Measurements from ENCODE around the gene CCN2. TPM values are rescaled to one million over a fixed set of nuclear protein-coding genes. Genes with fewer than 3 reads are reported as not detected.

CCN2 gene
- total and polyA plus RNA-seq, 2 donors (not counting 1 experiment from before 2014, with no cell fraction given): 22.8 to 216 TPM

DNA sequence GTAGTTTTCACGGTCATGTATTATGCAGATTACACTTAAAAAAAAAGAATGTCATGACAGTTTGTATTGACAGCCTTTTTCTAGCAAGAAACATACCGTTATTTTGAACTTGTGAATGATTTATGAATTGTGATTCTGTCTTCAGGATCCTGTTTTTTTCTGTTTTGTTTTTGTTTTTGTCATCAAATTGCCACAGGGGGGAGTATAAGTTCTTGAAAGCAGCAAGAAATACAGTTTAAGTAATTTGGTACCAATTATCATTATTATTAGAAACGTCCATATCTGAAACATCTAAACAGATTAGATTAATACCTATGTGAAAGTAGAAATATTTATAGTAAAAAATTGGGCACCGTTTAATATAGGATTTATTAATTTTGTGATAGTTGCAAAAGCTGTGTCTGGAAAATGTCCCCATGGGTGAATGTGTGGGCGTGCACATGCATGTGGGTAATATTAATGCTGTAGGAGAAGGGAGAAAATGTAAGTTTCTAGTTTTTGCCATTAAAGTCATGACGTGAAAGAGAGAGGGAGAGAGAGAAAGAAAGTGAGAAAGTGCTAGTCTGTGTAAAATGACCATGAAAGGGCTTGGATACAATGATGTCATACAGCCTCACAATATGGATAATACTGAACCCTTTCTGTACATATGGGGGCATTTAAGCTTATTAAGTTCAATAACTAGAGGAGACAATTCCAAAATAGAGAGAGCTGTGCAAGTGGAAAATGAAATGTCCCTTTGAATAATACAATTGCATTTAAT lies 9.4 kb upstream of the CCN2 start:
- Histone ChIP-seq H3K4me3 (replicated peaks in 1 of 4; ENCODE audit: control extremely low read depth in 1 of 4, insufficient read depth in 1 of 4, low read depth in 3 of 4, low read length in 4 of 4) (no peak overlapping the region), H3K4me2 (ENCODE audit: extremely low read depth, insufficient read depth, low read length) (no peak overlapping the region), H3K79me2 (ENCODE audit: control insufficient read depth, insufficient read depth, low read length) (no peaks in the 10 kb centered on the region), H3K27ac (ENCODE audit: insufficient read depth, low read length) (no peak overlapping the region), H2AFZ (ENCODE audit: low read length) (no peak overlapping the region), H3K9me3 (ENCODE audit: control insufficient read depth, insufficient read depth, low read depth, low read length) (no peaks in the 10 kb centered on the region), H4K20me1 (ENCODE audit: control insufficient read depth, extremely low read depth, insufficient read depth, low read length) (no peaks in the 10 kb centered on the region), H3K9ac (ENCODE audit: insufficient read depth, low read length) (no peak overlapping the region), H3K4me1 (ENCODE audit: control insufficient read depth, extremely low read depth, insufficient read depth, low read length) (no peaks in the 10 kb centered on the region), H3K36me3 (ENCODE audit: control insufficient read depth, insufficient read depth, low read length) (no peaks in the 10 kb centered on the region), H3K27me3 (ENCODE audit: control insufficient read depth, insufficient read depth, low read length) (no peaks in the 10 kb centered on the region)
- peak in 1 of 2 donors; percentile 72 for DNase-seq (ENCODE audit: low read depth in 2 of 2)
- TF ChIP-seq, protein P1, sequence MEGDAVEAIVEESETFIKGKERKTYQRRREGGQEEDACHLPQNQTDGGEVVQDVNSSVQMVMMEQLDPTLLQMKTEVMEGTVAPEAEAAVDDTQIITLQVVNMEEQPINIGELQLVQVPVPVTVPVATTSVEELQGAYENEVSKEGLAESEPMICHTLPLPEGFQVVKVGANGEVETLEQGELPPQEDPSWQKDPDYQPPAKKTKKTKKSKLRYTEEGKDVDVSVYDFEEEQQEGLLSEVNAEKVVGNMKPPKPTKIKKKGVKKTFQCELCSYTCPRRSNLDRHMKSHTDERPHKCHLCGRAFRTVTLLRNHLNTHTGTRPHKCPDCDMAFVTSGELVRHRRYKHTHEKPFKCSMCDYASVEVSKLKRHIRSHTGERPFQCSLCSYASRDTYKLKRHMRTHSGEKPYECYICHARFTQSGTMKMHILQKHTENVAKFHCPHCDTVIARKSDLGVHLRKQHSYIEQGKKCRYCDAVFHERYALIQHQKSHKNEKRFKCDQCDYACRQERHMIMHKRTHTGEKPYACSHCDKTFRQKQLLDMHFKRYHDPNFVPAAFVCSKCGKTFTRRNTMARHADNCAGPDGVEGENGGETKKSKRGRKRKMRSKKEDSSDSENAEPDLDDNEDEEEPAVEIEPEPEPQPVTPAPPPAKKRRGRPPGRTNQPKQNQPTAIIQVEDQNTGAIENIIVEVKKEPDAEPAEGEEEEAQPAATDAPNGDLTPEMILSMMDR (conservative IDR thresholded peaks at IDR 0.05 in 1 of 2, IDR thresholded peaks at IDR 0.05 in 1 of 2; ENCODE audit: low read depth in 1 of 2, low read length in 2 of 2): peak in 1 of 2 donors; percentile 33
- no peak for TF ChIP-seq EZH2 (IDR thresholded peaks at IDR 0.05; ENCODE audit: low read length, missing control alignments)

DNA sequence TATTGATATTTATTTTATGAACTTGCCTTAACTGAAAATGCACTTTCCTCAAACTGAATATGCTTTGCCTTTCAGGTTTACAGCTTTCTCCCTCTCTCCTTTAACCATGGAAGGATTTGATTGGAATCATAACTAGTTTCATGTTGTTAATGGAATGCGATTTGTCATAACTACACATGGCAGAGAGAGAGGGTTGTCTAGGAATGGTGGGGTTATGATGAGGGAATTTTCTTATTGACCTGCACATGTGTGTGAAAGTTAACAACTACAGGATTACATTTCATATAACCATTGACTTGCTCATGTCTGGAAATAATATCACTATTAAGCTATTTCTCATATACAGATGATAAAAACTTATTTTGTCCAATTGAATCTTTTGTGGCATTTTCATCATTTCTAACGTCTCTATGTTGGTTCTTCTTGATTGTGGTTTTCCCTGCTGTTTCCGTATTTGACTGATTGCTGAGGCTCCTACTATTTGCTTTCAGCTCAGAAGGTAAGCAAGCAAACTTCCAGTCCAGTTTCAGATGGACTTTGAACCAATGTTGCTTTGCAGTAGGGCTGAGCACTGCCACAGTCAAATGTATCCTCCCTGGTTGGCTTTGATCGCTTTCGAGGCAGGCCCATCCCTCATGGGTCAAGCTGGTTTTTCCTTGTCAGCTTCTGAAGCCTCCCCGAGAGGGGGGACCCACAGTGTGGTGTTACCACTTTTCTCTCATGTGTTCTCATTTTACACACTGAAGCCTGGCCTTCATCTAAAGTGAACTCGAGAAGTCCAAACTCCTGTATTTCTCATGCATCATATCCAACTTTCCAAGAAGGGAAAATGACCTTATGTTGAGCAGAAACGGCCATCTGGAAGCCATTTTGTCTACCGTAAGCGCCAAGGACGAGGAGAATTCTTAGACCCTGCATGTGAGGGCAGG lies 7.6 kb upstream of the CCN2 start:
- no peaks in the 10 kb centered on the region for H3K36me3 ChIP-seq (ENCODE audit: control insufficient read depth, insufficient read depth, low read length)
- H3K9me3 ChIP-seq (ENCODE audit: control insufficient read depth, insufficient read depth, low read depth, low read length): no peaks in the 10 kb centered on the region
- no peak overlapping the region for H3K4me2 ChIP-seq (ENCODE audit: extremely low read depth, insufficient read depth, low read length)
- no peaks in the 10 kb centered on the region for H3K27me3 ChIP-seq (ENCODE audit: control insufficient read depth, insufficient read depth, low read length)
- H3K4me1 ChIP-seq (ENCODE audit: control insufficient read depth, extremely low read depth, insufficient read depth, low read length): peaks cover 9% of the 10 kb centered on the region
- H3K4me3 ChIP-seq (replicated peaks in 1 of 4; ENCODE audit: control extremely low read depth in 1 of 4, insufficient read depth in 1 of 4, low read depth in 3 of 4, low read length in 4 of 4): no peak overlapping the region
- no peak overlapping the region for H2AFZ ChIP-seq (ENCODE audit: low read length)
- H4K20me1 ChIP-seq (ENCODE audit: control insufficient read depth, extremely low read depth, insufficient read depth, low read length): no peaks in the 10 kb centered on the region
- peak in 1 of 2 donors; percentile 40 for DNase-seq (ENCODE audit: low read depth in 2 of 2)
- TF ChIP-seq EZH2 (IDR thresholded peaks at IDR 0.05; ENCODE audit: low read length, missing control alignments): no peak
- TF ChIP-seq, protein P1 (conservative IDR thresholded peaks at IDR 0.05 in 1 of 2, IDR thresholded peaks at IDR 0.05 in 1 of 2; ENCODE audit: low read depth in 1 of 2, low read length in 2 of 2): no peak
- H3K9ac ChIP-seq (ENCODE audit: insufficient read depth, low read length): no peak overlapping the region
- H3K27ac ChIP-seq (ENCODE audit: insufficient read depth, low read length): no peak overlapping the region
- no peaks in the 10 kb centered on the region for H3K79me2 ChIP-seq (ENCODE audit: control insufficient read depth, insufficient read depth, low read length)

DNA sequence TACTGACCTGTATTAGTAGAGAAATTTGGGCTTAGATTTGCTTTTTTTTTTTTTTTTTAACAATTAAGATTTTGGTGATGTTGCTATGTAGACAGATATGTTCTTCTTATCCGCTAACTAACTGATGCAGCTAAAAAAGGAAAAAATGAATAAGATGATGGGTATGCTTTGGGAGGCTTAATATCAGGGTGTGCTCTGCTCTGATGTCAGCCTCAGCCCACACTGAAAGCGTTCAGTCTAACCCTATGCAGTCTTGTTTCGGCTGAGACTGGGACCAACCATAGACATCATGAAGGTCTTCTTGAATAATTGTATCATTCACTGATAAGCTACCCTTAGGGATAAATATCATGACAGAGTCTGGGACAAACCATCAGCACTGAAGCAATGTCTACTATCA lies 6.9 kb upstream of the CCN2 start:
- Histone ChIP-seq H3K27me3 (ENCODE audit: control insufficient read depth, insufficient read depth, low read length) (no peaks in the 10 kb centered on the region), H3K36me3 (ENCODE audit: control insufficient read depth, insufficient read depth, low read length) (no peaks in the 10 kb centered on the region), H3K4me1 (ENCODE audit: control insufficient read depth, extremely low read depth, insufficient read depth, low read length) (peaks cover 11% of the 10 kb centered on the region), H3K9me3 (ENCODE audit: control insufficient read depth, insufficient read depth, low read depth, low read length) (no peaks in the 10 kb centered on the region), H2AFZ (ENCODE audit: low read length) (no peak overlapping the region), H3K9ac (ENCODE audit: insufficient read depth, low read length) (no peak overlapping the region), H3K27ac (ENCODE audit: insufficient read depth, low read length) (no peak overlapping the region), H3K4me3 (replicated peaks in 1 of 4; ENCODE audit: control extremely low read depth in 1 of 4, insufficient read depth in 1 of 4, low read depth in 3 of 4, low read length in 4 of 4) (no peak overlapping the region), H3K79me2 (ENCODE audit: control insufficient read depth, insufficient read depth, low read length) (no peaks in the 10 kb centered on the region), H3K4me2 (ENCODE audit: extremely low read depth, insufficient read depth, low read length) (no peak overlapping the region), H4K20me1 (ENCODE audit: control insufficient read depth, extremely low read depth, insufficient read depth, low read length) (no peaks in the 10 kb centered on the region)
- no peak for TF ChIP-seq EZH2 (IDR thresholded peaks at IDR 0.05; ENCODE audit: low read length, missing control alignments)
- TF ChIP-seq, protein P1 (conservative IDR thresholded peaks at IDR 0.05 in 1 of 2, IDR thresholded peaks at IDR 0.05 in 1 of 2; ENCODE audit: low read depth in 1 of 2, low read length in 2 of 2): no peak
- DNase-seq (ENCODE audit: low read depth in 2 of 2): no peak

Data from fibroblast of lung (primary cell).